NB4 (cell line): ENCODE results near the gene LLPH.

Source experiments
- DNase-seq: peaks from one replicate; pipeline ENCODE4 v3.0.0; 2010; ENCODE audit warnings: low read depth
- H3K4me3 ChIP-seq: one replicate; pipeline ENCODE4 v1.5.1; 2011; ENCODE audit warnings: mild to moderate bottlenecking, low read depth, low read length, moderate library complexity
- CTCF ChIP-seq: IDR thresholded peaks from one replicate; pipeline ENCODE4 v1.5.1; 2012; ENCODE audit warnings: low read depth, low read length
- MAX ChIP-seq: IDR thresholded peaks from 2 replicates; pipeline ENCODE4 v1.6.1; 2011; ENCODE audit warnings: low read depth, low read length
- MYC ChIP-seq: IDR thresholded peaks from 2 replicates; pipeline ENCODE4 v1.6.1; 2011; ENCODE audit warnings: low read depth, low read length
- POLR2A ChIP-seq: IDR thresholded peaks from 2 replicates; pipeline ENCODE4 v1.6.1; 2011; ENCODE audit warnings: mild to moderate bottlenecking; ENCODE audit not compliant: insufficient read length; ENCODE audit errors: extremely low read depth

The LLPH gene

GRCh38 chr12:66077542-66077941, 53.0 kb downstream of the LLPH start:
- TF ChIP-seq CTCF, result no peak
- TF ChIP-seq MAX, result no peak
- TF ChIP-seq MYC, result no peak
- TF ChIP-seq POLR2A, result no peak
- no peak for DNase-seq
- H3K4me3 ChIP-seq, result no peak overlapping the region

GRCh38 chr12:66074561-66074960, 56.0 kb downstream of the LLPH start:
- TF ChIP-seq MAX, result no peak
- no peak for TF ChIP-seq POLR2A
- no peak for TF ChIP-seq CTCF
- no peak for TF ChIP-seq MYC
- H3K4me3 ChIP-seq, result no peak overlapping the region
- no peak for DNase-seq

GRCh38 chr12:66072566-66072965, 58.0 kb downstream of the LLPH start:
- DNase-seq, result no peak
- no peak for TF ChIP-seq CTCF
- no peak for TF ChIP-seq MYC
- TF ChIP-seq MAX, result no peak
- no peak for TF ChIP-seq POLR2A
- H3K4me3 ChIP-seq, result no peak overlapping the region

- no peak for DNase-seq
- H3K4me3 ChIP-seq, result no peak overlapping the region
- TF ChIP-seq MYC (no peak), CTCF (no peak), POLR2A (no peak), MAX (no peak)
Observed at GRCh38 chr12:66072135-66072534, 58.4 kb downstream of the LLPH start.

GRCh38 chr12:66071549-66071948, 59.0 kb downstream of the LLPH start:
- H3K4me3 ChIP-seq, result no peak overlapping the region
- DNase-seq, result no peak
- TF ChIP-seq POLR2A (no peak), CTCF (no peak), MAX (no peak), MYC (no peak)
